Measurements from ENCODE around the gene FGF12.

DNA sequence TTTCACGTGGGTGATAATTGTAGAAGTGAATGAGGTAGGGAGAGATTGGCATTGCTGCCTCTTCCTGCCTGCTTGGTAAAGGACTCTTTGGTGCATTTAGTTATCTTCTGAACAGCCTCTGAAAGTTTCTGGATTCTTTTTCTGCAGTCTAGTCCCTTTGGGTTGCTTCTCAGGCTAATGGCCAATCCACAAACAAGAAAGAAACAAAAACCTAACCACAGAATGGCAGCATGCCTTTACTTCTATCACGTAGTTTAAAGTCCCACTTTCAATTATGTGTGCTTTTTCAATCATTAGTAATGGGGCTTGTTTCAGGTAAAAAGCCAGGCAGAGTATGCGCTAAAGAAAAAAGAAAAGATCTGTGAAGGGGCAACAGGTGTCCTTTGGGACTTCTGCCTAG is 7.4 kb downstream of the FGF12 start:
- TF ChIP-seq, protein P1, sequence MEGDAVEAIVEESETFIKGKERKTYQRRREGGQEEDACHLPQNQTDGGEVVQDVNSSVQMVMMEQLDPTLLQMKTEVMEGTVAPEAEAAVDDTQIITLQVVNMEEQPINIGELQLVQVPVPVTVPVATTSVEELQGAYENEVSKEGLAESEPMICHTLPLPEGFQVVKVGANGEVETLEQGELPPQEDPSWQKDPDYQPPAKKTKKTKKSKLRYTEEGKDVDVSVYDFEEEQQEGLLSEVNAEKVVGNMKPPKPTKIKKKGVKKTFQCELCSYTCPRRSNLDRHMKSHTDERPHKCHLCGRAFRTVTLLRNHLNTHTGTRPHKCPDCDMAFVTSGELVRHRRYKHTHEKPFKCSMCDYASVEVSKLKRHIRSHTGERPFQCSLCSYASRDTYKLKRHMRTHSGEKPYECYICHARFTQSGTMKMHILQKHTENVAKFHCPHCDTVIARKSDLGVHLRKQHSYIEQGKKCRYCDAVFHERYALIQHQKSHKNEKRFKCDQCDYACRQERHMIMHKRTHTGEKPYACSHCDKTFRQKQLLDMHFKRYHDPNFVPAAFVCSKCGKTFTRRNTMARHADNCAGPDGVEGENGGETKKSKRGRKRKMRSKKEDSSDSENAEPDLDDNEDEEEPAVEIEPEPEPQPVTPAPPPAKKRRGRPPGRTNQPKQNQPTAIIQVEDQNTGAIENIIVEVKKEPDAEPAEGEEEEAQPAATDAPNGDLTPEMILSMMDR (IDR thresholded peaks at IDR 0.05; ENCODE audit: insufficient read depth, low read length, poor library complexity, severe bottlenecking): no peak
- no peak for TF ChIP-seq EZH2phosphoT487 (conservative IDR thresholded peaks at IDR 0.05; ENCODE audit: low read length)

Measured in SU-DHL-6 (cell line).